Cardiac muscle cell (in vitro differentiated cells and primary cell): Measurements from ENCODE around the gene CANT1. TPM values are rescaled to one million over a fixed set of nuclear protein-coding genes. Genes with fewer than 3 reads are reported as not detected.

Source experiments
- DNase-seq, 2 donors: peaks; one replicate each; pipeline versions ENCODE4 v3.0.0 to v3.0.0-alpha.2; 2010 to 2017; ENCODE audit warnings: low read depth in 1 of 2, low spot score in 1 of 2
- H3K27ac ChIP-seq: fragments of 200-600 bp; sonication (generic); 2 replicates; pipeline ENCODE4 v1.5.1; 2016
- H3K27me3 ChIP-seq: fragments of 200-600 bp; sonication (generic); 2 replicates; pipeline ENCODE4 v1.6.0; 2016; ENCODE audit warnings: control low read depth
- H3K36me3 ChIP-seq: fragments of 200-600 bp; sonication (generic); 2 replicates; pipeline ENCODE4 v1.5.1; 2016; ENCODE audit warnings: control low read depth
- H3K4me1 ChIP-seq: fragments of 200-600 bp; sonication (generic); 2 replicates; pipeline ENCODE4 v1.8.1; 2017; ENCODE audit warnings: low read depth, mild to moderate bottlenecking, mixed run types
- H3K4me3 ChIP-seq: fragments of 200-600 bp; sonication (generic); 2 replicates; pipeline ENCODE4 v1.5.1; 2016; ENCODE audit warnings: mild to moderate bottlenecking
- H3K9me3 ChIP-seq: fragments of 200-600 bp; sonication (generic); 2 replicates; pipeline ENCODE4 v1.5.1; 2017; ENCODE audit warnings: low read depth, mild to moderate bottlenecking, control low read depth
- CTCF ChIP-seq: IDR thresholded peaks from 2 replicates; pipeline ENCODE4 v1.5.1; 2012; ENCODE audit warnings: low read depth, mild to moderate bottlenecking, low read length
- polyA plus RNA-seq: library from polyadenylated mRNA; unstranded; fragments of >200 nt; fragmentation: Nextera tagmentation; extraction: Ambion mirVana; gene quantifications from 2 replicates; pipeline ENCODE4 v1.2.1, GENCODE V29; 2016
- total RNA-seq: library from RNA; depleted of rRNA; stranded (reverse); fragments of >200 nt; gene quantifications from 2 replicates; pipeline ENCODE4 v1.2.3, GENCODE V29; 2016

CANT1 gene
- total and polyA plus RNA-seq, 2 experiments from 2014 or later, result 33.6 to 55.3 TPM

- TF ChIP-seq CTCF, result no peak
- no peaks in the 10 kb centered on the region for H3K4me1 ChIP-seq
- no peak for DNase-seq
- H3K9me3 ChIP-seq, result no peaks in the 10 kb centered on the region
- H3K36me3 ChIP-seq, result no peaks in the 10 kb centered on the region
- H3K27me3 ChIP-seq, result no peaks in the 10 kb centered on the region
- H3K4me3 ChIP-seq, result no peak overlapping the region
- H3K27ac ChIP-seq, result no peak overlapping the region
These were observed 38.6 kb upstream of the CANT1 start for GRCh38 chr17:79047923-79048825.

- no peak overlapping the region for H3K27ac ChIP-seq
- H3K4me3 ChIP-seq, result no peak overlapping the region
- no peaks in the 10 kb centered on the region for H3K4me1 ChIP-seq
- no peaks in the 10 kb centered on the region for H3K9me3 ChIP-seq
- no peaks in the 10 kb centered on the region for H3K36me3 ChIP-seq
- no peak for TF ChIP-seq CTCF
- DNase-seq, result no peak
- H3K27me3 ChIP-seq, result no peaks in the 10 kb centered on the region
These were observed 37.8 kb upstream of the CANT1 start for GRCh38 chr17:79047291-79047920.

GRCh38 chr17:79046916-79047280, 37.3 kb upstream of the CANT1 start:
- no peak for DNase-seq
- Histone ChIP-seq H3K9me3 (no peaks in the 10 kb centered on the region), H3K27me3 (no peaks in the 10 kb centered on the region), H3K4me1 (no peaks in the 10 kb centered on the region), H3K4me3 (no peak overlapping the region), H3K36me3 (no peaks in the 10 kb centered on the region), H3K27ac (no peak overlapping the region)
- TF ChIP-seq CTCF, result no peak

GRCh38 chr17:79046197-79046915, 36.8 kb upstream of the CANT1 start:
- Histone ChIP-seq H3K27ac (no peak overlapping the region), H3K27me3 (no peaks in the 10 kb centered on the region)

More at GRCh38 chr17:79046197-79046915, 36.8 kb upstream of the CANT1 start:
- no peak for TF ChIP-seq CTCF
- Histone ChIP-seq H3K9me3 (no peaks in the 10 kb centered on the region), H3K36me3 (no peaks in the 10 kb centered on the region), H3K4me3 (no peak overlapping the region), H3K4me1 (no peaks in the 10 kb centered on the region)
- no peak for DNase-seq
